Neural cell (in vitro differentiated cells): Measurements from ENCODE around the gene CDKAL1. TPM values are rescaled to one million over a fixed set of nuclear protein-coding genes. Genes with fewer than 3 reads are reported as not detected.

ENCODE experiments used
- H2AFZ ChIP-seq: fragments of 200-600, 300-800 bp; sonication (generic), shearing (Covaris generic); 2 replicates; pipeline ENCODE4 v1.6.0; 2014; ENCODE audit warnings: low read depth, mild to moderate bottlenecking, antibody characterized with exemption, low read length, moderate library complexity
- H3F3A ChIP-seq: fragments of 200-600 bp; shearing (Covaris generic); 2 replicates; pipeline ENCODE4 v1.6.1; 2016; ENCODE audit warnings: mild to moderate bottlenecking, moderate library complexity, mixed read lengths, antibody characterized with exemption, low read length; ENCODE audit not compliant: insufficient read depth, poor library complexity, severe bottlenecking
- H3K27ac ChIP-seq: fragments of 200-600, 300-800 bp; sonication (generic), shearing (Covaris generic); 2 replicates; pipeline ENCODE4 v1.5.1; 2014; ENCODE audit warnings: mild to moderate bottlenecking, low read length, moderate library complexity
- H3K27me3 ChIP-seq: fragments of 300-800, 200-600 bp; sonication (generic), shearing (Covaris generic); 2 replicates; pipeline ENCODE4 v1.6.0; 2014; ENCODE audit warnings: mild to moderate bottlenecking, low read depth, low read length, moderate library complexity; ENCODE audit not compliant: insufficient read depth
- H3K36me3 ChIP-seq: fragments of 300-800, 200-600 bp; sonication (generic), shearing (Covaris generic); 2 replicates; pipeline ENCODE4 v1.5.1; 2014; ENCODE audit warnings: mild to moderate bottlenecking, antibody characterized with exemption, low read length, moderate library complexity; ENCODE audit not compliant: insufficient read depth
- H3K4me2 ChIP-seq: fragments of 300-800, 200-600 bp; sonication (generic), shearing (Covaris generic); 2 replicates; pipeline ENCODE4 v1.6.0; 2014; ENCODE audit warnings: mild to moderate bottlenecking, low read length
- H3K4me3 ChIP-seq: fragments of 300-800, 200-600 bp; sonication (generic), shearing (Covaris generic); 2 replicates; pipeline ENCODE4 v1.5.1; 2014; ENCODE audit warnings: mild to moderate bottlenecking, low read length, moderate library complexity
- H3K79me2 ChIP-seq: fragments of 200-600 bp; shearing (Covaris generic); replicated peaks from 2 replicates; pipeline ENCODE4 v1.6.0; 2014; ENCODE audit warnings: mild to moderate bottlenecking, low read length, moderate library complexity; ENCODE audit not compliant: insufficient read depth
- H3K9ac ChIP-seq: fragments of 300-800, 200-600 bp; sonication (generic), shearing (Covaris generic); 2 replicates; pipeline ENCODE4 v1.6.1; 2016; ENCODE audit warnings: mild to moderate bottlenecking, low read length, mixed read lengths
- H3K9me2 ChIP-seq: fragments of 200-600 bp; shearing (Covaris generic); 2 replicates; pipeline ENCODE4 v1.6.1; 2016; ENCODE audit warnings: mild to moderate bottlenecking, low read length, mixed read lengths; ENCODE audit not compliant: insufficient read depth
- H3K9me3 ChIP-seq: fragments of 200-600, 300-800 bp; sonication (generic), shearing (Covaris generic); 2 replicates; pipeline ENCODE4 v1.6.1; 2016; ENCODE audit warnings: mild to moderate bottlenecking, mixed run types, low read length, moderate library complexity, mixed read lengths
- H4K20me1 ChIP-seq: fragments of 200-600 bp; shearing (Covaris generic); 2 replicates; pipeline ENCODE4 v1.6.1; 2016; ENCODE audit warnings: mild to moderate bottlenecking, mixed run types; ENCODE audit not compliant: insufficient read depth
- EP300 ChIP-seq: fragments of 450-650 bp; conservative IDR thresholded peaks from 2 replicates; pipeline ENCODE4 v1.6.1; 2014; ENCODE audit warnings: antibody characterized with exemption, mild to moderate bottlenecking, moderate library complexity; ENCODE audit not compliant: poor library complexity, severe bottlenecking
- EZH2 ChIP-seq: fragments of 200-600, 300-800 bp; shearing (Covaris generic), sonication (generic); IDR thresholded peaks from 2 replicates; pipeline ENCODE4 v1.6.1; 2014; ENCODE audit warnings: antibody characterized with exemption, low read length, borderline replicate concordance, mild to moderate bottlenecking; ENCODE audit not compliant: insufficient read depth, poor library complexity, severe bottlenecking
- MXI1 ChIP-seq: fragments of 450-650 bp; conservative IDR thresholded peaks from 2 replicates; pipeline ENCODE4 v1.6.1; 2014; ENCODE audit warnings: antibody characterized with exemption, mild to moderate bottlenecking; ENCODE audit not compliant: poor library complexity, severe bottlenecking
- POLR2AphosphoS5 ChIP-seq: IDR thresholded peaks from 2 replicates; pipeline ENCODE4 v1.6.1; 2012
- RAD21 ChIP-seq: fragments of 450-650 bp; conservative IDR thresholded peaks from 2 replicates; pipeline ENCODE4 v1.6.1; 2014; ENCODE audit warnings: antibody characterized with exemption, mild to moderate bottlenecking, moderate library complexity
- SMC3 ChIP-seq: fragments of 450-650 bp; conservative IDR thresholded peaks from 2 replicates; pipeline ENCODE4 v1.6.1; 2014; ENCODE audit warnings: antibody characterized with exemption, mild to moderate bottlenecking, moderate library complexity; ENCODE audit not compliant: poor library complexity
- TAF1 ChIP-seq: IDR thresholded peaks from 2 replicates; pipeline ENCODE4 v1.6.1; 2012; ENCODE audit warnings: low read depth
- polyA plus RNA-seq: library from polyadenylated mRNA; depleted of rRNA; stranded (reverse); fragments of >200 nt; gene quantifications from 2 replicates; pipeline ENCODE4 v1.2.3, GENCODE V29; 2014
- TF ChIP-seq, protein P1 (sequence below): fragments of 450-650 bp; IDR thresholded peaks from 2 replicates; pipeline ENCODE4 v1.5.1; 2014; ENCODE audit warnings: antibody characterized with exemption, mild to moderate bottlenecking, moderate library complexity; ENCODE audit not compliant: poor library complexity, severe bottlenecking
- TF ChIP-seq, protein P2 (sequence below): IDR thresholded peaks from 2 replicates; pipeline ENCODE4 v1.6.1; 2012; ENCODE audit warnings: borderline replicate concordance

CDKAL1 gene
- polyA plus RNA-seq, 1 donor from 2014 or later = 10.7 TPM

GRCh38 chr6:20630617-20631548 is 96.6 kb downstream of the CDKAL1 start:
- Histone ChIP-seq H3K4me2 (no peak overlapping the region), H3K79me2 (no peaks in the 10 kb centered on the region), H4K20me1 (no peaks in the 10 kb centered on the region), H3K9ac (no peak overlapping the region), H3K9me2 (no peaks in the 10 kb centered on the region), H3K27ac (no peak overlapping the region), H3K9me3 (no peaks in the 10 kb centered on the region), H3K36me3 (no peaks in the 10 kb centered on the region), H3K4me3 (no peak overlapping the region), H3K27me3 (no peaks in the 10 kb centered on the region), H3F3A (no peaks in the 10 kb centered on the region), H2AFZ (no peak overlapping the region)
- TF ChIP-seq POLR2AphosphoS5 = no peak
- TF ChIP-seq MXI1 = no peak
- no peak for TF ChIP-seq RAD21
- TF ChIP-seq, protein P1, sequence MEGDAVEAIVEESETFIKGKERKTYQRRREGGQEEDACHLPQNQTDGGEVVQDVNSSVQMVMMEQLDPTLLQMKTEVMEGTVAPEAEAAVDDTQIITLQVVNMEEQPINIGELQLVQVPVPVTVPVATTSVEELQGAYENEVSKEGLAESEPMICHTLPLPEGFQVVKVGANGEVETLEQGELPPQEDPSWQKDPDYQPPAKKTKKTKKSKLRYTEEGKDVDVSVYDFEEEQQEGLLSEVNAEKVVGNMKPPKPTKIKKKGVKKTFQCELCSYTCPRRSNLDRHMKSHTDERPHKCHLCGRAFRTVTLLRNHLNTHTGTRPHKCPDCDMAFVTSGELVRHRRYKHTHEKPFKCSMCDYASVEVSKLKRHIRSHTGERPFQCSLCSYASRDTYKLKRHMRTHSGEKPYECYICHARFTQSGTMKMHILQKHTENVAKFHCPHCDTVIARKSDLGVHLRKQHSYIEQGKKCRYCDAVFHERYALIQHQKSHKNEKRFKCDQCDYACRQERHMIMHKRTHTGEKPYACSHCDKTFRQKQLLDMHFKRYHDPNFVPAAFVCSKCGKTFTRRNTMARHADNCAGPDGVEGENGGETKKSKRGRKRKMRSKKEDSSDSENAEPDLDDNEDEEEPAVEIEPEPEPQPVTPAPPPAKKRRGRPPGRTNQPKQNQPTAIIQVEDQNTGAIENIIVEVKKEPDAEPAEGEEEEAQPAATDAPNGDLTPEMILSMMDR = no peak
- TF ChIP-seq EZH2 = no peak
- TF ChIP-seq TAF1 = no peak
- no peak for TF ChIP-seq SMC3
- TF ChIP-seq, protein P2, sequence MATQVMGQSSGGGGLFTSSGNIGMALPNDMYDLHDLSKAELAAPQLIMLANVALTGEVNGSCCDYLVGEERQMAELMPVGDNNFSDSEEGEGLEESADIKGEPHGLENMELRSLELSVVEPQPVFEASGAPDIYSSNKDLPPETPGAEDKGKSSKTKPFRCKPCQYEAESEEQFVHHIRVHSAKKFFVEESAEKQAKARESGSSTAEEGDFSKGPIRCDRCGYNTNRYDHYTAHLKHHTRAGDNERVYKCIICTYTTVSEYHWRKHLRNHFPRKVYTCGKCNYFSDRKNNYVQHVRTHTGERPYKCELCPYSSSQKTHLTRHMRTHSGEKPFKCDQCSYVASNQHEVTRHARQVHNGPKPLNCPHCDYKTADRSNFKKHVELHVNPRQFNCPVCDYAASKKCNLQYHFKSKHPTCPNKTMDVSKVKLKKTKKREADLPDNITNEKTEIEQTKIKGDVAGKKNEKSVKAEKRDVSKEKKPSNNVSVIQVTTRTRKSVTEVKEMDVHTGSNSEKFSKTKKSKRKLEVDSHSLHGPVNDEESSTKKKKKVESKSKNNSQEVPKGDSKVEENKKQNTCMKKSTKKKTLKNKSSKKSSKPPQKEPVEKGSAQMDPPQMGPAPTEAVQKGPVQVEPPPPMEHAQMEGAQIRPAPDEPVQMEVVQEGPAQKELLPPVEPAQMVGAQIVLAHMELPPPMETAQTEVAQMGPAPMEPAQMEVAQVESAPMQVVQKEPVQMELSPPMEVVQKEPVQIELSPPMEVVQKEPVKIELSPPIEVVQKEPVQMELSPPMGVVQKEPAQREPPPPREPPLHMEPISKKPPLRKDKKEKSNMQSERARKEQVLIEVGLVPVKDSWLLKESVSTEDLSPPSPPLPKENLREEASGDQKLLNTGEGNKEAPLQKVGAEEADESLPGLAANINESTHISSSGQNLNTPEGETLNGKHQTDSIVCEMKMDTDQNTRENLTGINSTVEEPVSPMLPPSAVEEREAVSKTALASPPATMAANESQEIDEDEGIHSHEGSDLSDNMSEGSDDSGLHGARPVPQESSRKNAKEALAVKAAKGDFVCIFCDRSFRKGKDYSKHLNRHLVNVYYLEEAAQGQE = no peak
- TF ChIP-seq EP300 = no peak

GRCh38 chr6:20631549-20631924 is 97.3 kb downstream of the CDKAL1 start:
- no peak overlapping the region for H2AFZ ChIP-seq
- no peak for TF ChIP-seq SMC3
- TF ChIP-seq TAF1 = no peak
- TF ChIP-seq EZH2 = no peak
- TF ChIP-seq POLR2AphosphoS5 = no peak
- TF ChIP-seq, protein P1 = no peak
- TF ChIP-seq, protein P2 = no peak
- H3F3A ChIP-seq = no peaks in the 10 kb centered on the region
- no peak overlapping the region for H3K27ac ChIP-seq
- H3K79me2 ChIP-seq = no peaks in the 10 kb centered on the region
- no peaks in the 10 kb centered on the region for H4K20me1 ChIP-seq
- no peaks in the 10 kb centered on the region for H3K27me3 ChIP-seq
- no peaks in the 10 kb centered on the region for H3K9me3 ChIP-seq
- H3K4me3 ChIP-seq = no peak overlapping the region
- no peak overlapping the region for H3K9ac ChIP-seq
- no peak overlapping the region for H3K4me2 ChIP-seq
- H3K9me2 ChIP-seq = no peaks in the 10 kb centered on the region
- no peaks in the 10 kb centered on the region for H3K36me3 ChIP-seq
